Coronary artery (tissue), 2 donors: ENCODE data around the gene TARS3.
"Not testable (repeated sequence)": the region's sequence is repeated elsewhere in the genome, so short reads cannot be mapped to it uniquely, and the experiment has no call there.

Experiments used
- DNase-seq: peaks from one replicate; pipeline ENCODE4 v3.0.0-alpha.2; 2017; ENCODE audit warnings: low spot score
- H3K27ac ChIP-seq, 2 donors: fragments of 200-600 bp; sonication (generic); one replicate each; pipeline ENCODE4 v1.5.1; 2016 to 2019
- H3K4me3 ChIP-seq: fragments of 200-600 bp; sonication (generic); 2 replicates; pipeline ENCODE4 v1.5.1; 2016; ENCODE audit warnings: mild to moderate bottlenecking, moderate library complexity
- TF ChIP-seq, protein P1 (sequence below): fragments of 200-600 bp; sonication (generic); IDR thresholded peaks from one replicate; pipeline ENCODE4 v1.5.1; 2019; ENCODE audit warnings: antibody characterized with exemption

TARS3 gene

GRCh38 chr15:101667881-101668280, 56.4 kb downstream of the TARS3 start:
- Histone ChIP-seq H3K4me3 (no peak overlapping the region), H3K27ac (no peak overlapping the region)
- DNase-seq = no peak
- TF ChIP-seq, protein P1, sequence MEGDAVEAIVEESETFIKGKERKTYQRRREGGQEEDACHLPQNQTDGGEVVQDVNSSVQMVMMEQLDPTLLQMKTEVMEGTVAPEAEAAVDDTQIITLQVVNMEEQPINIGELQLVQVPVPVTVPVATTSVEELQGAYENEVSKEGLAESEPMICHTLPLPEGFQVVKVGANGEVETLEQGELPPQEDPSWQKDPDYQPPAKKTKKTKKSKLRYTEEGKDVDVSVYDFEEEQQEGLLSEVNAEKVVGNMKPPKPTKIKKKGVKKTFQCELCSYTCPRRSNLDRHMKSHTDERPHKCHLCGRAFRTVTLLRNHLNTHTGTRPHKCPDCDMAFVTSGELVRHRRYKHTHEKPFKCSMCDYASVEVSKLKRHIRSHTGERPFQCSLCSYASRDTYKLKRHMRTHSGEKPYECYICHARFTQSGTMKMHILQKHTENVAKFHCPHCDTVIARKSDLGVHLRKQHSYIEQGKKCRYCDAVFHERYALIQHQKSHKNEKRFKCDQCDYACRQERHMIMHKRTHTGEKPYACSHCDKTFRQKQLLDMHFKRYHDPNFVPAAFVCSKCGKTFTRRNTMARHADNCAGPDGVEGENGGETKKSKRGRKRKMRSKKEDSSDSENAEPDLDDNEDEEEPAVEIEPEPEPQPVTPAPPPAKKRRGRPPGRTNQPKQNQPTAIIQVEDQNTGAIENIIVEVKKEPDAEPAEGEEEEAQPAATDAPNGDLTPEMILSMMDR = no peak

DNA sequence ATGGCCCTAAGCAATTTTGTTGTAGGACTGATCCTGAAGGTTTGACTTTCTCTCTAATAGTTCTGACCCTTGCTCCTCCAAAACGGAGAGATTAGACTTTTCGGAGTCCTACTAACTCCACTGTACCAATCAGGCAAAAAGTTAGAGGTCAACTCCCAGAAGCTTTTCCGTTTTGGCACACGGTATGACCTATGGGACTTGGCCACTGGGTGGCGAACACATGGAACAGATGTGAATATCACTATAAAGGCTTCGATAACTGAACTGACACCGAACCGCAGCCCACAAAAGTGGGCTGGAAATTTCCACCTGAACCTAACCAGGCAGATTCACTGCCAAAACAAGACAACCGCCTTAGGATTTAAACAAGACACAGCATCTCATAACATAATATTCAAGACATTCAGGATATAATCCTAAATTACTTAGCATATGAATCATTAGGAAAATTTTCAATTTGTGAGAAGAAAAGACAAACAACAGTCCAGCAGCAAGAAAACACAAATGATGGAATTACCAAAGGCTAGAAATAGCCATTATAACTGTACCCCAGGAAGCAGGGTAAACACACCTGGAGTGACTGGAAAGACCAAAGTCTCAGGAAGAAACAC, 59.9 kb downstream of the TARS3 start:
- DNase-seq = no peak
- TF ChIP-seq, protein P1 = no peak
- H3K4me3 ChIP-seq = no peak overlapping the region
- no peak overlapping the region for H3K27ac ChIP-seq

DNA sequence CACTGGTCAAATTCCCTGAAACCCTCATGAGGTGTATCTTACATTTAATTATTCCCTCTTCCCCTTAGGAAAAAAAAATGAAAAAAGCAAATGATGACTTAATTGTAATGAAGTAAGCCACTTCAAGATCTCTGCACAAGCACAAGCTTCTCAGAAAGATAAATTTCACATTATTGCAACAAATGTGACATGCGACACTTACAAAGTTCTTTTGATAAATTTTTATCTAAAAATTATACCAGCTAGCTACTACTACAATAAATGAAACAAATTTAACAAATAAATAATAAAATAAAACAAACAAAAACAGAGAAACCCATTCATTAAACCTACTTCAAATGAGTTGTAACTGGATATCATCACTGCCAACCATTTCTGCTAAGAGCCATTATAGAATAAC, 62.1 kb downstream of the TARS3 start:
- TF ChIP-seq, protein P1 = no peak
- DNase-seq = no peak
- Histone ChIP-seq H3K4me3 (no peak overlapping the region), H3K27ac (no peak overlapping the region)

GRCh38 chr15:101660005-101660404, 64.3 kb downstream of the TARS3 start:
- no peak for DNase-seq
- TF ChIP-seq, protein P1 = no peak
- H3K27ac ChIP-seq = no peak overlapping the region
- H3K4me3 ChIP-seq = no peak overlapping the region

DNA sequence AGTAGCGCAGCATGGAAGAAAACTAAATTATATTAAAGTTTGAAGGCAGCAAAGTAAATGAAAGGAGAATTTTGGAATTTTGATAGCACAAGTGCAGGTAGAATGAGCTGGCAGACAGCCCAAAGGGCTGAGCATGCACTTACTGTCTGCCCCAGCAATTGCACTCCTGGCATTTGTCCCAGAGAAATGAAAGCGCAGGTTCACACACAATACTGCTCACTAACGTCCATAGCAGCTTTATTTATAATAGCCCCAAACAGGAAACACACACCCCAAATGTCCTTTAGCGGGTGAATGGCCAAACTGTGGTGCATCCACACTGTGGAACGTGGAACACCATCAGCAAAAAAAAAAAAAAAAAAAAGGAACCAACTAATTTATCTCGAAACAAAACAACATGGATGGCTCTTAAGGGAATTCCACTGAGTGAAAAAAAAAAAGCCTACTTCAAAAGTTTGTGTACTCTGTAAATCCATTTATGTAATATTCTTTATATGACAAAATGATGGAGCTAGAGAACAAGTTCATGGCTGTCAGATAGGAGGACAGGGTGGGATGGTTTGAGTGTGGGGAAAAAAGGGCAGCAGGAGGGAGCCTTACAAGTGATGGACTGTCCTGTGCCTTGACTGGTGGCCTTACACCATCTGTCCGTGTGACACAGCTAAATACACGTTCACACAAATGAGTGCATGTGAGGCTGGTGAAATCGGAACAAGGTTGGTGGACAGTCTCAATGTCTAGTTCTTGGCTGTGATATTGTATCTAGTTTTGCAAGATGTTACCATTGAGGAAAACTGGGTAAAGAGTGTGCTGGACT, 66.1 kb downstream of the TARS3 start:
- no peak for DNase-seq
- TF ChIP-seq, protein P1 = no peak
- H3K27ac ChIP-seq = no peak overlapping the region

DNA sequence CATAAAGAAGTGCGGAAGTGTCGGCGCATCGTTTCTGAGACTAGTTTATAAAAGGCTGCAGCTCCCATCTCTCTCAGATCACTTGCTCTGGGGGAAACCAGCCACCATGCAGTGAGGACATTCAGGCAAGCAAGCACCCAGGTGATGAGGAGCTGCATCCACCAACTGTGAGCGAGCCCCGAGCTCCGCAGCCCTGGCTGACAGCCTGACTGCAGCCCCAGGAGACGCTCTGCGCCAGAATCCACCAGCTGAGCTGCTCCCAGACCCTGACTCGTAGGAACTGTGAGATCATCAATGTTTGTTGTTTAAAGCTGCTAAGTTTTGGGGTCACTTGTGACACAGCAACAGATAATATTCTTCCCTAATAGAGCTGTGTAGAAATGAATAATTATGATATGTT, 67.1 kb downstream of the TARS3 start:
- no peak overlapping the region for H3K4me3 ChIP-seq
- TF ChIP-seq, protein P1 = no peak
- H3K27ac ChIP-seq = no peak overlapping the region
- no peak for DNase-seq

More for the DNA sequence above, 66.1 kb downstream of the TARS3 start:
- H3K4me3 ChIP-seq = no peak overlapping the region

- H3K27ac ChIP-seq, DNase-seq, H3K4me3 ChIP-seq: not testable (repeated sequence)
These were observed 69.5 kb downstream of the TARS3 start for GRCh38 chr15:101654624-101655337.
